BLaER1 (cell line): ENCODE measurements around the gene ADGRG6.

Experiments used
- H3K27ac ChIP-seq: shearing (Covaris generic); formaldehyde crosslinking; 2 replicates; pipeline ENCODE4 v1.8.1; 2022
- H3K27me3 ChIP-seq: shearing (Covaris generic); formaldehyde crosslinking; 2 replicates; pipeline ENCODE4 v1.8.1; 2022
- H3K36me3 ChIP-seq: shearing (Covaris generic); formaldehyde crosslinking; 2 replicates; pipeline ENCODE4 v1.8.1; 2022
- H3K4me1 ChIP-seq: shearing (Covaris generic); formaldehyde crosslinking; 2 replicates; pipeline ENCODE4 v1.8.1; 2022
- H3K4me2 ChIP-seq: shearing (Covaris generic); formaldehyde crosslinking; 2 replicates; pipeline ENCODE4 v1.8.1; 2022
- H3K4me3 ChIP-seq: shearing (Covaris generic); formaldehyde crosslinking; 2 replicates; pipeline ENCODE4 v1.8.1; 2022
- H3K9ac ChIP-seq: shearing (Covaris generic); formaldehyde crosslinking; 2 replicates; pipeline ENCODE4 v1.8.1; 2022
- H3K9me3 ChIP-seq: shearing (Covaris generic); formaldehyde crosslinking; 2 replicates; pipeline ENCODE4 v1.8.1; 2022
- H4K20me1 ChIP-seq: shearing (Covaris generic); formaldehyde crosslinking; 2 replicates; pipeline ENCODE4 v1.8.1; 2022
- Cebpa-rat ChIP-seq: shearing (Covaris generic); IDR thresholded peaks from 2 replicates; pipeline ENCODE4 v1.8.1; 2022

Gene ADGRG6

GRCh38 chr6:142318714-142319113 lies 16.9 kb downstream of the ADGRG6 start:
- Histone ChIP-seq H4K20me1 (no peaks in the 10 kb centered on the region), H3K4me1 (no peaks in the 10 kb centered on the region), H3K4me3 (no peak overlapping the region), H3K36me3 (no peaks in the 10 kb centered on the region), H3K9ac (no peak overlapping the region), H3K27ac (no peak overlapping the region), H3K4me2 (no peak overlapping the region), H3K9me3 (no peaks in the 10 kb centered on the region), H3K27me3 (no peaks in the 10 kb centered on the region)
- no peak for TF ChIP-seq Cebpa-rat

GRCh38 chr6:142320366-142320765 lies 18.6 kb downstream of the ADGRG6 start:
- Histone ChIP-seq H3K4me3 (no peak overlapping the region), H3K27me3 (no peaks in the 10 kb centered on the region), H3K36me3 (no peaks in the 10 kb centered on the region), H3K27ac (no peak overlapping the region), H4K20me1 (no peaks in the 10 kb centered on the region), H3K9me3 (no peaks in the 10 kb centered on the region), H3K4me1 (no peaks in the 10 kb centered on the region), H3K9ac (no peak overlapping the region), H3K4me2 (no peak overlapping the region)
- TF ChIP-seq Cebpa-rat: no peak

- no peaks in the 10 kb centered on the region for H3K4me1 ChIP-seq
- H3K36me3 ChIP-seq: no peaks in the 10 kb centered on the region
- H4K20me1 ChIP-seq: no peaks in the 10 kb centered on the region
- no peak overlapping the region for H3K4me3 ChIP-seq
- no peaks in the 10 kb centered on the region for H3K9me3 ChIP-seq
- no peak for TF ChIP-seq Cebpa-rat
- no peaks in the 10 kb centered on the region for H3K27me3 ChIP-seq
- no peak overlapping the region for H3K4me2 ChIP-seq
- H3K27ac ChIP-seq: no peak overlapping the region
- no peak overlapping the region for H3K9ac ChIP-seq
These were observed 19.6 kb downstream of the ADGRG6 start for GRCh38 chr6:142321451-142321850.

- no peak overlapping the region for H3K27ac ChIP-seq
- no peak overlapping the region for H3K9ac ChIP-seq
- no peaks in the 10 kb centered on the region for H3K9me3 ChIP-seq
- H3K27me3 ChIP-seq: no peaks in the 10 kb centered on the region
- no peak for TF ChIP-seq Cebpa-rat
- no peak overlapping the region for H3K4me3 ChIP-seq
- no peaks in the 10 kb centered on the region for H4K20me1 ChIP-seq
- no peaks in the 10 kb centered on the region for H3K36me3 ChIP-seq
- H3K4me1 ChIP-seq: no peaks in the 10 kb centered on the region
- no peak overlapping the region for H3K4me2 ChIP-seq
These were observed 20.3 kb downstream of the ADGRG6 start for GRCh38 chr6:142322066-142322465.

- H3K36me3 ChIP-seq: no peaks in the 10 kb centered on the region
- H3K27ac ChIP-seq: no peak overlapping the region
- TF ChIP-seq Cebpa-rat: no peak
- no peaks in the 10 kb centered on the region for H3K27me3 ChIP-seq
- H3K4me1 ChIP-seq: no peaks in the 10 kb centered on the region
- no peak overlapping the region for H3K9ac ChIP-seq
- H3K4me2 ChIP-seq: no peak overlapping the region
- H4K20me1 ChIP-seq: no peaks in the 10 kb centered on the region
- no peaks in the 10 kb centered on the region for H3K9me3 ChIP-seq
- H3K4me3 ChIP-seq: no peak overlapping the region
These were observed 20.8 kb downstream of the ADGRG6 start for GRCh38 chr6:142322504-142323198.

GRCh38 chr6:142323377-142323776 lies 21.6 kb downstream of the ADGRG6 start:
- Histone ChIP-seq H3K4me2 (no peak overlapping the region), H3K4me3 (no peak overlapping the region), H3K27me3 (no peaks in the 10 kb centered on the region), H3K36me3 (no peaks in the 10 kb centered on the region), H3K9me3 (no peaks in the 10 kb centered on the region), H3K9ac (no peak overlapping the region), H4K20me1 (no peaks in the 10 kb centered on the region), H3K4me1 (no peaks in the 10 kb centered on the region), H3K27ac (no peak overlapping the region)
- no peak for TF ChIP-seq Cebpa-rat

GRCh38 chr6:142324111-142324510 lies 22.3 kb downstream of the ADGRG6 start:
- Histone ChIP-seq H3K27me3 (no peaks in the 10 kb centered on the region), H4K20me1 (no peaks in the 10 kb centered on the region), H3K4me3 (no peak overlapping the region), H3K27ac (no peak overlapping the region), H3K36me3 (no peaks in the 10 kb centered on the region), H3K4me1 (no peaks in the 10 kb centered on the region), H3K9ac (no peak overlapping the region), H3K4me2 (no peak overlapping the region), H3K9me3 (no peaks in the 10 kb centered on the region)
- TF ChIP-seq Cebpa-rat: no peak

GRCh38 chr6:142325111-142325510 lies 23.3 kb downstream of the ADGRG6 start:
- H3K27ac ChIP-seq: no peak overlapping the region
- no peaks in the 10 kb centered on the region for H3K4me1 ChIP-seq
- no peaks in the 10 kb centered on the region for H4K20me1 ChIP-seq
- H3K36me3 ChIP-seq: no peaks in the 10 kb centered on the region
- no peaks in the 10 kb centered on the region for H3K27me3 ChIP-seq
- no peak overlapping the region for H3K4me3 ChIP-seq
- no peak for TF ChIP-seq Cebpa-rat
- no peaks in the 10 kb centered on the region for H3K9me3 ChIP-seq
- no peak overlapping the region for H3K4me2 ChIP-seq
- no peak overlapping the region for H3K9ac ChIP-seq

GRCh38 chr6:142326540-142326939 lies 24.7 kb downstream of the ADGRG6 start:
- Histone ChIP-seq H4K20me1 (no peaks in the 10 kb centered on the region), H3K9me3 (no peaks in the 10 kb centered on the region), H3K9ac (no peak overlapping the region), H3K27me3 (no peaks in the 10 kb centered on the region), H3K4me1 (no peaks in the 10 kb centered on the region), H3K36me3 (no peaks in the 10 kb centered on the region), H3K27ac (no peak overlapping the region), H3K4me3 (no peak overlapping the region), H3K4me2 (no peak overlapping the region)
- no peak for TF ChIP-seq Cebpa-rat

- H3K27me3 ChIP-seq: no peaks in the 10 kb centered on the region
- no peak overlapping the region for H3K27ac ChIP-seq
- H3K4me2 ChIP-seq: no peak overlapping the region
- H3K4me3 ChIP-seq: no peak overlapping the region
- no peaks in the 10 kb centered on the region for H4K20me1 ChIP-seq
- TF ChIP-seq Cebpa-rat: no peak
- no peaks in the 10 kb centered on the region for H3K9me3 ChIP-seq
- H3K4me1 ChIP-seq: no peaks in the 10 kb centered on the region
- H3K9ac ChIP-seq: no peak overlapping the region
- no peaks in the 10 kb centered on the region for H3K36me3 ChIP-seq
These were observed 26.3 kb downstream of the ADGRG6 start for GRCh38 chr6:142328070-142328469.
